Measurements from ENCODE around the gene SIGLEC15.
A peak's percentile ranks its signal among the peaks of the same experiment; 100 is the strongest.

SIGLEC15 gene

GRCh38 chr18:45879681-45880655 lies 54.5 kb downstream of the SIGLEC15 start:
- peak; percentile 52 for DNase-seq

DNA sequence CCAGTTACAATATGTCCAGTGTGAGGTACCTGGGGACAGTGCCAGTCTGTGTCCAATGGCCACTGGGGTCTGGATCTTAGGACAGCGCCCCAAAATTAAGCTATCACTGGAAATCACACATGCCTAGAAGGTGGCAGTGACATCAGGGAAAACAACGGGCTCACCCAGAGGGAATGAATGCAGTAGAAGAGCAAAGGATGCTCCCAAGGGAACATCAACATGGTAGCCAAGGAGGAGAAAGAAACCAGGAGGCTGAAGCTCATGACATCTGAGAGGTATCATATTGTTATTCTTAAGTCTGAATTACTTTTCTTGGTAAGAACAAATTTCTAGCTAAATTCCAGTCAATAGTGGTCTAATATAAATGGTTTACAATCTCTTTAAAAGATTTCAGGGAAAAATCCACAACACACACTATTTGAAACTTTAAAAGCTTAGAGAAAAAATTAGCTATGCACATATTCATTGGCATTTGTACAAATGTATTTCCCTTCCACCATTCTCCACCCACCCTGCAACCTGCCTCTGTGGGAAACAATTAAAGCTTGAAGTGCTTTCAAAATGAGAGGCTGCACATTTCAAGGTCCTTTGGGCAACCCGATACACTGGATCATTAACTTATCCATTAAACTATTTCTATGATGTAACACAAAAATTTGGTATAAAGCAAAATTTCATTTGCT lies 55.5 kb downstream of the SIGLEC15 start:
- DNase-seq = no peak

DNA sequence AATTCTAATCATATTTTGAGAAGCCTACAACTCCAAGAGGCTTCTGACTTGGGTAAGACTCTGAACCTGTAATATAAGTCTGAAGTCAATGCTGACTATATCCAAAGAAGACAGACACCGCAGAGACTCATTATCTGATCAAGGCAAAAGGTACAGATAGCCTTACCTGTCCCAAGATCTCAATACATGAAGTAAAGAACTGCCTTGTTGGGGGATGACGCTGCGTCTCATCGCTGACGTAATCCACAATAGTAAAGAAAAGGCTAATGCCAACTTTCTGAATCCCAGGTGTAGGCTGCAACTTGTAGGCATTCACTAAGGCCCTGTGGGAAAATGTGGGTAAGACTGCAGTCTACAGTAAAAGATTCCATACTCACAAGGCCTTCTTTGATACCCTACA lies 62.1 kb downstream of the SIGLEC15 start:
- no peak for DNase-seq

GRCh38 chr18:45889419-45890064 lies 64.1 kb downstream of the SIGLEC15 start:
- DNase-seq = no peak

DNA sequence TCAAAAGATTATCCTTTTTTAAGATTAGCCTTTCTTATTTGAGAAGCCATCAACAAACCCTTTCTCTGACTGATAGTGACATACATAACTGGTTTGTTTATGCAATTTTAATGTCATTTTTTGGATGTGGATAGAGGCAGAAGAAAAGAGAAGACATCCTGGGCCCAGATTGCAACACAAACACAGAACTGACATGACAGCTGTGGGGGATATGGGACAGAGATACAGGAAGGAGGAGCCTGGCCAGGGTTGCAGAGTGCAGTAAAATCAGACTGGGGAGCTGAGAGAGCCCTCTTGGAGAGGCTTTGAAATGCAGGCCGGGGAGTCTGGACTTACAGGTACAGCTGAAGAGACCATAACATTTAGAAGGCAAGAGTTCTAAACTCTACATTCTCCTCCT lies 65.1 kb downstream of the SIGLEC15 start:
- no peak for DNase-seq

- DNase-seq = no peak
Observed at GRCh38 chr18:45891806-45892205, 66.3 kb downstream of the SIGLEC15 start.
